ENCODE results near the gene F12. TPM values are rescaled to one million over a fixed set of nuclear protein-coding genes. Genes with fewer than 3 reads are reported as not detected.

The F12 gene
- total RNA-seq, 1 experiment from 2014 or later = 30.0 TPM

- H3K27ac ChIP-seq (ENCODE audit: low read depth, low read length) = no peak overlapping the region
These were observed 21.6 kb upstream of the F12 start for GRCh38 chr5:177430972-177431316.

GRCh38 chr5:177430140-177430951, 21.0 kb upstream of the F12 start:
- no peak overlapping the region for H3K27ac ChIP-seq (ENCODE audit: low read depth, low read length)
- intact Hi-C loops (cut with micrococcal nuclease) = no loop called here

More at GRCh38 chr5:177430972-177431316, 21.6 kb upstream of the F12 start:
- no peak for ATAC-seq
- no peak for TF ChIP-seq SP1 (IDR thresholded peaks at IDR 0.05; ENCODE audit: low read depth)
- TF ChIP-seq ELF1 (IDR thresholded peaks at IDR 0.05; ENCODE audit: borderline replicate concordance, low read depth) = no peak
- no peak for TF ChIP-seq FOSL1 (IDR thresholded peaks at IDR 0.05; ENCODE audit: low read depth)
- no peak for TF ChIP-seq POLR2A (IDR thresholded peaks at IDR 0.05; ENCODE audit: borderline replicate concordance, extremely low read depth, insufficient read depth, insufficient read length)
- no peak for TF ChIP-seq ZFX (IDR thresholded peaks at IDR 0.05)
- Histone ChIP-seq H3K4me2 (ENCODE audit: low read length) (no peak overlapping the region), H3K9me3 (ENCODE audit: control insufficient read depth in 1 of 2, insufficient read depth in 1 of 2, low read depth in 1 of 2, low read length in 2 of 2) (no peaks in the 10 kb centered on the region), H3K4me1 (ENCODE audit: control insufficient read depth in 1 of 2, insufficient read depth in 2 of 2, low read length in 2 of 2) (peaks cover 7 to 18% of the 10 kb centered on the region in 2 experiments; a peak in 3 of 4 replicates), H3K4me3 (replicated peaks in 1 of 2; ENCODE audit: low read depth in 1 of 2, low read length in 2 of 2) (no peak overlapping the region), H3K79me2 (ENCODE audit: insufficient read depth, low read length) (peaks cover 39% of the 10 kb centered on the region), H3K9ac (ENCODE audit: low read length) (no peak overlapping the region), H3K27me3 (ENCODE audit: insufficient read depth, low read length) (no peaks in the 10 kb centered on the region), H3K9me2 (ENCODE audit: insufficient read depth) (no peaks in the 10 kb centered on the region), H3K36me3 (ENCODE audit: control insufficient read depth in 1 of 2, insufficient read depth in 2 of 2, low read length in 2 of 2) (peaks cover 18 to 41% of the 10 kb centered on the region in 2 experiments; a peak in 3 of 4 replicates), H4K20me1 (ENCODE audit: insufficient read depth) (no peaks in the 10 kb centered on the region), H2AFZ (ENCODE audit: low read depth, low read length, poor library complexity, severe bottlenecking) (no peak overlapping the region)
- intact Hi-C loops (cut with micrococcal nuclease) = no loop called here
- ChIA-PET RAD21 (ENCODE audit: low non-redundant PET in 1 of 2, low total read pairs in 2 of 2, uncharacterized antibody in 2 of 2, unreplicated experiment in 2 of 2) (no interaction called here), CTCF (no interaction called here), POLR2A (no interaction called here)
- DNase-seq (ENCODE audit: low read depth, low spot score) = no peak
- BruUV-seq (replicated peaks) = no TSS peak

More at GRCh38 chr5:177430140-177430951, 21.0 kb upstream of the F12 start:
- Histone ChIP-seq H3K9me3 (ENCODE audit: control insufficient read depth in 1 of 2, insufficient read depth in 1 of 2, low read depth in 1 of 2, low read length in 2 of 2) (no peaks in the 10 kb centered on the region), H3K4me1 (ENCODE audit: control insufficient read depth in 1 of 2, insufficient read depth in 2 of 2, low read length in 2 of 2) (peaks cover 11 to 24% of the 10 kb centered on the region in 2 experiments), H3K27me3 (ENCODE audit: insufficient read depth, low read length) (no peaks in the 10 kb centered on the region), H3K9me2 (ENCODE audit: insufficient read depth) (no peaks in the 10 kb centered on the region), H3K79me2 (ENCODE audit: insufficient read depth, low read length) (peaks cover 39% of the 10 kb centered on the region), H3K4me3 (replicated peaks in 1 of 2; ENCODE audit: low read depth in 1 of 2, low read length in 2 of 2) (no peak overlapping the region), H3K4me2 (ENCODE audit: low read length) (no peak overlapping the region), H3K36me3 (ENCODE audit: control insufficient read depth in 1 of 2, insufficient read depth in 2 of 2, low read length in 2 of 2) (peaks cover 16 to 36% of the 10 kb centered on the region in 2 experiments; a peak in 3 of 4 replicates), H4K20me1 (ENCODE audit: insufficient read depth) (no peaks in the 10 kb centered on the region), H3K9ac (ENCODE audit: low read length) (no peak overlapping the region), H2AFZ (ENCODE audit: low read depth, low read length, poor library complexity, severe bottlenecking) (no peak overlapping the region)
- ATAC-seq (no peak), DNase-seq (ENCODE audit: low read depth, low spot score) (no peak)
- BruUV-seq (replicated peaks) = no TSS peak
- RAD21 ChIA-PET (ENCODE audit: low non-redundant PET in 1 of 2, low total read pairs in 2 of 2, uncharacterized antibody in 2 of 2, unreplicated experiment in 2 of 2) = interaction anchor here in 1 of 2 experiments (0.8 kb wide), 1 partner anchor 41 kb away, joined by 3 read pairs; no protein-coding TSS in a partner anchor
- TF ChIP-seq FOSL1 (IDR thresholded peaks at IDR 0.05; ENCODE audit: low read depth) (no peak), CBX3 (IDR thresholded peaks at IDR 0.05; ENCODE audit: low read depth) (no peak), CEBPB (IDR thresholded peaks at IDR 0.05; ENCODE audit: low read depth) (no peak), EZH2phosphoT487 (IDR thresholded peaks at IDR 0.05; ENCODE audit: borderline replicate concordance) (no peak), ATF3 (IDR thresholded peaks at IDR 0.05) (no peak)
- POLR2A ChIA-PET = no interaction called here
- CTCF ChIA-PET = no interaction called here
